ENCODE data around the gene GALP. TPM values are rescaled to one million over a fixed set of nuclear protein-coding genes. Genes with fewer than 3 reads are reported as not detected.

GALP gene
- total RNA-seq, 1 donor from 2014 or later: not detected

- H3K27ac ChIP-seq (ENCODE audit: low read depth, low read length): no peak overlapping the region
- Mint-ChIP-seq H3K27ac (ENCODE audit: unreplicated experiment) (no peak overlapping the region), H3K36me3 (ENCODE audit: low read depth, unreplicated experiment) (no peaks in the 10 kb centered on the region), H3K9me3 (ENCODE audit: unreplicated experiment) (no peaks in the 10 kb centered on the region), H3K27me3 (ENCODE audit: low read depth, unreplicated experiment) (peaks cover 21% of the 10 kb centered on the region), H3K4me1 (ENCODE audit: low read depth, unreplicated experiment) (no peaks in the 10 kb centered on the region), H3K4me3 (ENCODE audit: unreplicated experiment) (no peak overlapping the region)
- H3K27me3 ChIP-seq (ENCODE audit: insufficient read depth, low read length): no peaks in the 10 kb centered on the region
- H3K9me3 ChIP-seq (ENCODE audit: insufficient read depth, low read depth, low read length): no peaks in the 10 kb centered on the region
- no peak overlapping the region for H2AFZ ChIP-seq (ENCODE audit: low read depth, low read length)
- FAIRE-seq (no peak), DNase-seq (ENCODE audit: low read depth) (no peak)
- H3K79me2 ChIP-seq (ENCODE audit: insufficient read depth, low read length): no peaks in the 10 kb centered on the region
- H3K4me1 ChIP-seq (ENCODE audit: insufficient read depth, low read length): no peaks in the 10 kb centered on the region
- no peaks in the 10 kb centered on the region for H3K36me3 ChIP-seq (ENCODE audit: insufficient read depth, low read length)
- H3K4me2 ChIP-seq (ENCODE audit: low read length): no peak overlapping the region
- no peak overlapping the region for H3K4me3 ChIP-seq (ENCODE audit: insufficient read depth, low read depth, low read length)
- no peaks in the 10 kb centered on the region for H4K20me1 ChIP-seq (ENCODE audit: insufficient read depth, low read length)
- TF ChIP-seq CTCF (IDR thresholded peaks at IDR 0.05; ENCODE audit: insufficient read depth, low read depth, low read length): no peak
- no peak for TF ChIP-seq EZH2 (IDR thresholded peaks at IDR 0.05; ENCODE audit: insufficient read depth, low read length)
- no peak overlapping the region for H3K9ac ChIP-seq (ENCODE audit: low read length)
Observed at GRCh38 chr19:56176881-56177280, 1.1 kb downstream of the GALP start.

GRCh38 chr19:56177564-56178243 lies 1.9 kb downstream of the GALP start:
- H3K4me3 Mint-ChIP-seq (ENCODE audit: unreplicated experiment): no peak overlapping the region
- Histone ChIP-seq H3K79me2 (ENCODE audit: insufficient read depth, low read length) (no peaks in the 10 kb centered on the region), H3K4me3 (ENCODE audit: insufficient read depth, low read depth, low read length) (no peak overlapping the region), H4K20me1 (ENCODE audit: insufficient read depth, low read length) (no peaks in the 10 kb centered on the region), H3K9ac (ENCODE audit: low read length) (no peak overlapping the region), H2AFZ (ENCODE audit: low read depth, low read length) (no peak overlapping the region), H3K27me3 (ENCODE audit: insufficient read depth, low read length) (no peaks in the 10 kb centered on the region), H3K4me2 (ENCODE audit: low read length) (no peak overlapping the region), H3K27ac (ENCODE audit: low read depth, low read length) (no peak overlapping the region), H3K9me3 (ENCODE audit: insufficient read depth, low read depth, low read length) (no peaks in the 10 kb centered on the region), H3K36me3 (ENCODE audit: insufficient read depth, low read length) (no peaks in the 10 kb centered on the region), H3K4me1 (ENCODE audit: insufficient read depth, low read length) (no peaks in the 10 kb centered on the region)
- no peaks in the 10 kb centered on the region for H3K36me3 Mint-ChIP-seq (ENCODE audit: low read depth, unreplicated experiment)
- H3K9me3 Mint-ChIP-seq (ENCODE audit: unreplicated experiment): no peaks in the 10 kb centered on the region
- H3K27me3 Mint-ChIP-seq (ENCODE audit: low read depth, unreplicated experiment): peaks cover 28% of the 10 kb centered on the region
- no peaks in the 10 kb centered on the region for H3K4me1 Mint-ChIP-seq (ENCODE audit: low read depth, unreplicated experiment)
- no peak for TF ChIP-seq EZH2 (IDR thresholded peaks at IDR 0.05; ENCODE audit: insufficient read depth, low read length)
- TF ChIP-seq CTCF (IDR thresholded peaks at IDR 0.05; ENCODE audit: insufficient read depth, low read depth, low read length): no peak
- DNase-seq (ENCODE audit: low read depth): no peak
- no peak overlapping the region for H3K27ac Mint-ChIP-seq (ENCODE audit: unreplicated experiment)
- FAIRE-seq: no peak

GRCh38 chr19:56189785-56190184 lies 14.0 kb downstream of the GALP start:
- DNase-seq (ENCODE audit: low read depth): no peak
- H3K4me1 ChIP-seq (ENCODE audit: insufficient read depth, low read length): no peaks in the 10 kb centered on the region
- no peak overlapping the region for H3K9ac ChIP-seq (ENCODE audit: low read length)
- Mint-ChIP-seq H3K9me3 (ENCODE audit: unreplicated experiment) (no peaks in the 10 kb centered on the region), H3K4me1 (ENCODE audit: low read depth, unreplicated experiment) (no peaks in the 10 kb centered on the region), H3K27me3 (ENCODE audit: low read depth, unreplicated experiment) (peaks cover 12% of the 10 kb centered on the region), H3K27ac (ENCODE audit: unreplicated experiment) (no peak overlapping the region), H3K4me3 (ENCODE audit: unreplicated experiment) (no peak overlapping the region), H3K36me3 (ENCODE audit: low read depth, unreplicated experiment) (no peaks in the 10 kb centered on the region)
- no peaks in the 10 kb centered on the region for H4K20me1 ChIP-seq (ENCODE audit: insufficient read depth, low read length)
- FAIRE-seq: no peak
- no peaks in the 10 kb centered on the region for H3K79me2 ChIP-seq (ENCODE audit: insufficient read depth, low read length)
- H3K27ac ChIP-seq (ENCODE audit: low read depth, low read length): no peak overlapping the region
- no peaks in the 10 kb centered on the region for H3K36me3 ChIP-seq (ENCODE audit: insufficient read depth, low read length)
- no peak overlapping the region for H2AFZ ChIP-seq (ENCODE audit: low read depth, low read length)
- TF ChIP-seq EZH2 (IDR thresholded peaks at IDR 0.05; ENCODE audit: insufficient read depth, low read length) (no peak), CTCF (IDR thresholded peaks at IDR 0.05; ENCODE audit: insufficient read depth, low read depth, low read length) (no peak)
- H3K4me3 ChIP-seq (ENCODE audit: insufficient read depth, low read depth, low read length): no peak overlapping the region
- no peaks in the 10 kb centered on the region for H3K9me3 ChIP-seq (ENCODE audit: insufficient read depth, low read depth, low read length)
- H3K27me3 ChIP-seq (ENCODE audit: insufficient read depth, low read length): no peaks in the 10 kb centered on the region
- H3K4me2 ChIP-seq (ENCODE audit: low read length): no peak overlapping the region
